HepG2 (cell line): ENCODE data around the gene PIEZO2. TPM values are rescaled to one million over a fixed set of nuclear protein-coding genes. Genes with fewer than 3 reads are reported as not detected.

Experiments used
- ATAC-seq: fragments of 200-7000 bp; cut with Tn5 transposase; 3 replicates; pipeline ENCODE4 v1.9.1; 2020; ENCODE audit warnings: mild to moderate bottlenecking, moderate library complexity
- BruUV-seq: library from RNA; stranded (reverse); fragments of 400-500 nt; replicated peaks from 2 replicates; lab custom pipeline; 2021; lab: Mats Ljungman, UMichigan
- CTCF ChIA-PET: fragments of 300-600 bp; formaldehyde crosslinking; extraction: SDS; loops from one replicate; lab custom pipeline; 2021; ENCODE audit warnings: low total read pairs, inconsistent platforms, low intra/inter-chr PET ratio; lab: Yijun Ruan, JAX
- POLR2A ChIA-PET: fragments of 350-600 bp; sonication (Branson Sonifier 250); formaldehyde crosslinking; loops from one replicate; lab custom pipeline; 2020; ENCODE audit warnings: antibody characterized with exemption, inconsistent platforms; lab: Yijun Ruan, JAX
- DNase-seq: peaks from one replicate; pipeline ENCODE4 v3.0.0-alpha.2; 2015; ENCODE audit warnings: low spot score
- FAIRE-seq: peaks from 3 replicates; lab custom pipeline; 2011; peaks lifted over from hg19 to GRCh38; lab: Jason Lieb, UNC
- H2AFZ ChIP-seq: one replicate; pipeline ENCODE4 v1.6.1; 2011; ENCODE audit warnings: low read length, inconsistent platforms
- H3K27ac ChIP-seq: fragments of 300-600 bp; 3 replicates; pipeline ENCODE4 v1.8.0; 2011; ENCODE audit warnings: mixed run types, mild to moderate bottlenecking, mixed read lengths, low read length, inconsistent platforms; ENCODE audit not compliant: insufficient read depth; ENCODE audit errors: extremely low read length
- H3K27me3 ChIP-seq, 2 experiments: fragments of 200-600 bp in 1 of 2; 2 replicates in 1 of 2; 3 replicates in 1 of 2; pipeline versions ENCODE4 v1.6.0 to v1.8.0; 2011; ENCODE audit warnings: low read length in 2 of 2, mild to moderate bottlenecking in 2 of 2, moderate library complexity in 2 of 2, inconsistent platforms in 1 of 2; ENCODE audit not compliant: insufficient read depth in 2 of 2, control insufficient read depth in 1 of 2
- H3K36me3 ChIP-seq, 2 experiments: fragments of 200-600 bp in 1 of 2; replicated peaks in 1 of 2; 2 replicates in 1 of 2; 3 replicates in 1 of 2; pipeline versions ENCODE4 v1.5.1 to v1.8.0; 2011; ENCODE audit warnings: low read length in 2 of 2, inconsistent platforms in 1 of 2; ENCODE audit not compliant: insufficient read depth in 2 of 2, control insufficient read depth in 1 of 2
- H3K4me1 ChIP-seq: 2 replicates; pipeline ENCODE4 v1.5.1; 2012; ENCODE audit warnings: low read length, inconsistent platforms; ENCODE audit not compliant: insufficient read depth
- H3K4me2 ChIP-seq: 2 replicates; pipeline ENCODE4 v1.6.0; 2011; ENCODE audit warnings: low read depth, low read length, inconsistent platforms
- H3K4me3 ChIP-seq, 3 experiments: fragments of 200-600 bp in 1 of 3; sonication (generic), shearing (Covaris generic) in 1 of 3; replicated peaks in 1 of 3; 2 replicates each; pipeline ENCODE4 v1.5.1; 2011 to 2016; ENCODE audit warnings: low read length in 3 of 3, inconsistent platforms in 2 of 3, low read depth in 2 of 3, mild to moderate bottlenecking in 2 of 3, control low read depth in 1 of 3, mixed read lengths in 1 of 3; ENCODE audit not compliant: insufficient read depth in 1 of 3
- H3K79me2 ChIP-seq: one replicate; pipeline ENCODE4 v1.6.1; 2011; ENCODE audit warnings: low read length, inconsistent platforms; ENCODE audit not compliant: insufficient read depth
- H3K9ac ChIP-seq: 2 replicates; pipeline ENCODE4 v1.6.0; 2011; ENCODE audit warnings: mild to moderate bottlenecking, low read depth, low read length, inconsistent platforms; ENCODE audit not compliant: insufficient read depth
- H3K9me3 ChIP-seq: 2 replicates; pipeline ENCODE4 v1.5.1; 2012; ENCODE audit warnings: mild to moderate bottlenecking, low read length
- H4K20me1 ChIP-seq: 2 replicates; pipeline ENCODE4 v1.6.0; 2011; ENCODE audit warnings: inconsistent platforms, mild to moderate bottlenecking, low read length, moderate library complexity; ENCODE audit not compliant: insufficient read depth
- MAFF ChIP-seq: IDR thresholded peaks from 2 replicates; pipeline ENCODE4 v1.6.1; 2011; ENCODE audit warnings: low read depth, low read length, improper control_type of control experiment
- MAFK ChIP-seq, 2 experiments: IDR thresholded peaks in 1 of 2; conservative IDR thresholded peaks in 1 of 2; 2 replicates each; pipeline ENCODE4 v1.6.1; 2011; ENCODE audit warnings: improper control_type of control experiment in 2 of 2, low read length in 2 of 2
- REPIN1 ChIP-seq: sonication (generic); formaldehyde crosslinking; IDR thresholded peaks from 2 replicates; pipeline ENCODE4 v1.8.0; 2022; ENCODE audit warnings: missing genetic modification reagents, low read depth, mild to moderate bottlenecking, borderline replicate concordance
- SKI ChIP-seq: fragments of 450-650 bp; IDR thresholded peaks from one replicate; pipeline ENCODE4 v1.6.1; 2018; ENCODE audit warnings: mild to moderate bottlenecking; ENCODE audit not compliant: partially characterized antibody
- ZNF605 ChIP-seq: sonication (generic); formaldehyde crosslinking; IDR thresholded peaks from 2 replicates; pipeline ENCODE4 v1.8.0; 2022; ENCODE audit warnings: mild to moderate bottlenecking, missing genetic modification reagents
- ZNF724P ChIP-seq: sonication (generic); formaldehyde crosslinking; IDR thresholded peaks from 2 replicates; pipeline ENCODE4 v1.8.0; 2022; ENCODE audit warnings: missing genetic modification reagents, borderline replicate concordance
- WGBS: methylation state at CpG from one replicate; pipeline ENCODE4 v1.1.6; 2017; ENCODE audit warnings: low lambda C conversion rate; 5-methylcytosine and 5-hydroxymethylcytosine counted together
- in situ Hi-C: cut with HindIII; loops from 2 replicates; pipeline ENCODE4 v1.10.0; 2017; ENCODE audit warnings: low pct_unique_long_range_greater_than_20kb; ENCODE audit not compliant: extremely low pct_ligation_motif_present
- intact Hi-C: fragments of 100-400 bp; cut with micrococcal nuclease; formaldehyde crosslinking; loops from one replicate; pipeline ENCODE4 v1.10.0; 2022; ENCODE audit not compliant: unreplicated experiment
- polyA plus RNA-seq, 8 experiments: library from polyadenylated mRNA; depleted of rRNA in 3 of 8; stranded (reverse) in 7 of 8; unstranded in 1 of 8; fragments of >200 nt; fragmentation: Illumina TruSeq in 4 of 8; extraction: Trizol in 4 of 8; gene quantifications; 2 replicates each; pipeline versions ENCODE4 v1.2.1 to v1.2.3, GENCODE V29; 2011 to 2016; ENCODE audit warnings: low read depth in 4 of 8, missing spikeins in 1 of 8, mixed read lengths in 1 of 8; ENCODE audit not compliant: insufficient read depth in 1 of 8
- total RNA-seq, 5 experiments: library from RNA; depleted of rRNA; stranded (reverse); fragments of >200 nt; fragmentation: Illumina TruSeq; extraction: Trizol; gene quantifications; 2 replicates each; pipeline ENCODE4 v1.2.3, GENCODE V29; 2016; ENCODE audit warnings: low read depth in 1 of 5
- TF ChIP-seq, protein P1 (sequence below): sonication (generic); formaldehyde crosslinking; IDR thresholded peaks from 2 replicates; pipeline ENCODE4 v1.9.0; 2022; ENCODE audit warnings: low read depth, missing genetic modification reagents
- TF ChIP-seq, protein P2 (sequence below): sonication (generic); formaldehyde crosslinking; IDR thresholded peaks from 2 replicates; pipeline ENCODE4 v1.5.0; 2020; ENCODE audit warnings: mild to moderate bottlenecking, missing genetic modification reagents
- TF ChIP-seq, protein P3 (sequence below): sonication (generic); formaldehyde crosslinking; IDR thresholded peaks from 2 replicates; pipeline ENCODE4 v1.4.0; 2020; ENCODE audit warnings: missing genetic modification reagents
- TF ChIP-seq, protein P4 (sequence below): sonication (generic); formaldehyde crosslinking; IDR thresholded peaks from 2 replicates; pipeline ENCODE4 v1.9.0; 2021; ENCODE audit warnings: missing genetic modification reagents, borderline replicate concordance

Gene PIEZO2
- total and polyA plus RNA-seq, 2 of the 13 experiments (the other 11 are each of a cell fraction or from before 2014, with no cell fraction given): 15.2 to 27.2 TPM

DNA sequence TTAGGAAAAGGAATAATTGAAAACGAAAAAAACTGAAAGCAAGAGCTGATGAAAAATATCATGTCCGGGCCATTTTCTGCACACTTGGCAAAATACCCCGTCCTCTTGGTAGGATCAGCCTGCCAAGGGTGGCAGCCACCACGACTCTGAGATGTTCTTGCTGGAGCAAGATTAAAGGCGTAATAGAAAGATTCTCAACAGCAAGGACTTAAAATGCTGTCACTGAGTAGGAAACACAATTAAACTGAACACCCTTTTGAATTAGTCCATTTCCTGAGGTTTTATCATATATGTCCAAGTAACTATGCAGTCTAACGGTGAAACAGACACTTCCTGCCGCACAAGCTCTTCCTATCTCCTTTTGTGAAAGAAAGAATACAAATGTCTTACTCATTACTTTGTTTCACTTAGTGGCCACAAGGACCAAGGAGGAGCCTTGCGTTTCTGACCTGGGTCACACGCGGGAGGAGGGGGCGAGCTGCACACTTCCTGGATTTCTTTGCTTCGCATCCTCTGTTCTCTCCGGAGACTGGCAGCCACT lies 222.7 kb downstream of the PIEZO2 start:
- Histone ChIP-seq H3K9ac (no peak overlapping the region), H3K27ac (no peak overlapping the region), H3K79me2 (no peaks in the 10 kb centered on the region), H2AFZ (no peak overlapping the region), H4K20me1 (no peaks in the 10 kb centered on the region), H3K27me3 (no peaks in the 10 kb centered on the region), H3K4me1 (peaks cover 25% of the 10 kb centered on the region), H3K4me3 (no peak overlapping the region), H3K4me2 (no peak overlapping the region), H3K36me3 (no peaks in the 10 kb centered on the region), H3K9me3 (no peaks in the 10 kb centered on the region)
- ATAC-seq (no peak), FAIRE-seq (no peak), DNase-seq (no peak)
- TF ChIP-seq ZNF724P (CRISPR knock-in tag): no peak
- TF ChIP-seq, protein P1, sequence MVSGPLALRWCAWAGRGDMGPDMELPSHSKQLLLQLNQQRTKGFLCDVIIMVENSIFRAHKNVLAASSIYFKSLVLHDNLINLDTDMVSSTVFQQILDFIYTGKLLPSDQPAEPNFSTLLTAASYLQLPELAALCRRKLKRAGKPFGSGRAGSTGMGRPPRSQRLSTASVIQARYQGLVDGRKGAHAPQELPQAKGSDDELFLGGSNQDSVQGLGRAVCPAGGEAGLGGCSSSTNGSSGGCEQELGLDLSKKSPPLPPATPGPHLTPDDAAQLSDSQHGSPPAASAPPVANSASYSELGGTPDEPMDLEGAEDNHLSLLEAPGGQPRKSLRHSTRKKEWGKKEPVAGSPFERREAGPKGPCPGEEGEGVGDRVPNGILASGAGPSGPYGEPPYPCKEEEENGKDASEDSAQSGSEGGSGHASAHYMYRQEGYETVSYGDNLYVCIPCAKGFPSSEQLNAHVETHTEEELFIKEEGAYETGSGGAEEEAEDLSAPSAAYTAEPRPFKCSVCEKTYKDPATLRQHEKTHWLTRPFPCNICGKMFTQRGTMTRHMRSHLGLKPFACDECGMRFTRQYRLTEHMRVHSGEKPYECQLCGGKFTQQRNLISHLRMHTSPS (CRISPR knock-in tag): no peak
- TF ChIP-seq SKI: no peak
- TF ChIP-seq ZNF605 (CRISPR knock-in tag): no peak
- TF ChIP-seq, protein P2, sequence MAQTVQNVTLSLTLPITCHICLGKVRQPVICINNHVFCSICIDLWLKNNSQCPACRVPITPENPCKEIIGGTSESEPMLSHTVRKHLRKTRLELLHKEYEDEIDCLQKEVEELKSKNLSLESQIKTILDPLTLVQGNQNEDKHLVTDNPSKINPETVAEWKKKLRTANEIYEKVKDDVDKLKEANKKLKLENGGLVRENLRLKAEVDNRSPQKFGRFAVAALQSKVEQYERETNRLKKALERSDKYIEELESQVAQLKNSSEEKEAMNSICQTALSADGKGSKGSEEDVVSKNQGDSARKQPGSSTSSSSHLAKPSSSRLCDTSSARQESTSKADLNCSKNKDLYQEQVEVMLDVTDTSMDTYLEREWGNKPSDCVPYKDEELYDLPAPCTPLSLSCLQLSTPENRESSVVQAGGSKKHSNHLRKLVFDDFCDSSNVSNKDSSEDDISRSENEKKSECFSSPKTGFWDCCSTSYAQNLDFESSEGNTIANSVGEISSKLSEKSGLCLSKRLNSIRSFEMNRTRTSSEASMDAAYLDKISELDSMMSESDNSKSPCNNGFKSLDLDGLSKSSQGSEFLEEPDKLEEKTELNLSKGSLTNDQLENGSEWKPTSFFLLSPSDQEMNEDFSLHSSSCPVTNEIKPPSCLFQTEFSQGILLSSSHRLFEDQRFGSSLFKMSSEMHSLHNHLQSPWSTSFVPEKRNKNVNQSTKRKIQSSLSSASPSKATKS (CRISPR knock-in tag): no peak
- TF ChIP-seq, protein P3, sequence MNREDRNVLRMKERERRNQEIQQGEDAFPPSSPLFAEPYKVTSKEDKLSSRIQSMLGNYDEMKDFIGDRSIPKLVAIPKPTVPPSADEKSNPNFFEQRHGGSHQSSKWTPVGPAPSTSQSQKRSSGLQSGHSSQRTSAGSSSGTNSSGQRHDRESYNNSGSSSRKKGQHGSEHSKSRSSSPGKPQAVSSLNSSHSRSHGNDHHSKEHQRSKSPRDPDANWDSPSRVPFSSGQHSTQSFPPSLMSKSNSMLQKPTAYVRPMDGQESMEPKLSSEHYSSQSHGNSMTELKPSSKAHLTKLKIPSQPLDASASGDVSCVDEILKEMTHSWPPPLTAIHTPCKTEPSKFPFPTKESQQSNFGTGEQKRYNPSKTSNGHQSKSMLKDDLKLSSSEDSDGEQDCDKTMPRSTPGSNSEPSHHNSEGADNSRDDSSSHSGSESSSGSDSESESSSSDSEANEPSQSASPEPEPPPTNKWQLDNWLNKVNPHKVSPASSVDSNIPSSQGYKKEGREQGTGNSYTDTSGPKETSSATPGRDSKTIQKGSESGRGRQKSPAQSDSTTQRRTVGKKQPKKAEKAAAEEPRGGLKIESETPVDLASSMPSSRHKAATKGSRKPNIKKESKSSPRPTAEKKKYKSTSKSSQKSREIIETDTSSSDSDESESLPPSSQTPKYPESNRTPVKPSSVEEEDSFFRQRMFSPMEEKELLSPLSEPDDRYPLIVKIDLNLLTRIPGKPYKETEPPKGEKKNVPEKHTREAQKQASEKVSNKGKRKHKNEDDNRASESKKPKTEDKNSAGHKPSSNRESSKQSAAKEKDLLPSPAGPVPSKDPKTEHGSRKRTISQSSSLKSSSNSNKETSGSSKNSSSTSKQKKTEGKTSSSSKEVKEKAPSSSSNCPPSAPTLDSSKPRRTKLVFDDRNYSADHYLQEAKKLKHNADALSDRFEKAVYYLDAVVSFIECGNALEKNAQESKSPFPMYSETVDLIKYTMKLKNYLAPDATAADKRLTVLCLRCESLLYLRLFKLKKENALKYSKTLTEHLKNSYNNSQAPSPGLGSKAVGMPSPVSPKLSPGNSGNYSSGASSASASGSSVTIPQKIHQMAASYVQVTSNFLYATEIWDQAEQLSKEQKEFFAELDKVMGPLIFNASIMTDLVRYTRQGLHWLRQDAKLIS (CRISPR knock-in tag): no peak
- peak; percentile 70 for TF ChIP-seq MAFF
- TF ChIP-seq, protein P4, sequence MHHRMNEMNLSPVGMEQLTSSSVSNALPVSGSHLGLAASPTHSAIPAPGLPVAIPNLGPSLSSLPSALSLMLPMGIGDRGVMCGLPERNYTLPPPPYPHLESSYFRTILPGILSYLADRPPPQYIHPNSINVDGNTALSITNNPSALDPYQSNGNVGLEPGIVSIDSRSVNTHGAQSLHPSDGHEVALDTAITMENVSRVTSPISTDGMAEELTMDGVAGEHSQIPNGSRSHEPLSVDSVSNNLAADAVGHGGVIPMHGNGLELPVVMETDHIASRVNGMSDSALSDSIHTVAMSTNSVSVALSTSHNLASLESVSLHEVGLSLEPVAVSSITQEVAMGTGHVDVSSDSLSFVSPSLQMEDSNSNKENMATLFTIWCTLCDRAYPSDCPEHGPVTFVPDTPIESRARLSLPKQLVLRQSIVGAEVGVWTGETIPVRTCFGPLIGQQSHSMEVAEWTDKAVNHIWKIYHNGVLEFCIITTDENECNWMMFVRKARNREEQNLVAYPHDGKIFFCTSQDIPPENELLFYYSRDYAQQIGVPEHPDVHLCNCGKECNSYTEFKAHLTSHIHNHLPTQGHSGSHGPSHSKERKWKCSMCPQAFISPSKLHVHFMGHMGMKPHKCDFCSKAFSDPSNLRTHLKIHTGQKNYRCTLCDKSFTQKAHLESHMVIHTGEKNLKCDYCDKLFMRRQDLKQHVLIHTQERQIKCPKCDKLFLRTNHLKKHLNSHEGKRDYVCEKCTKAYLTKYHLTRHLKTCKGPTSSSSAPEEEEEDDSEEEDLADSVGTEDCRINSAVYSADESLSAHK (CRISPR knock-in tag): no peak
- TF ChIP-seq MAFK (conservative IDR thresholded peaks at IDR 0.05 in 1 of 2, IDR thresholded peaks at IDR 0.05 in 1 of 2; ENCODE audit: low read length in 2 of 2): peak; percentile 46 to 71; a peak in 3 of 4 replicates
- TF ChIP-seq REPIN1: no peak
- BruUV-seq: no TSS peak
- intact Hi-C loops: no loop called here
- in situ Hi-C loops: no loop called here
- ChIA-PET POLR2A (no interaction called here), CTCF (no interaction called here)
- 89% methylated on average over 13 of the region's 13 CpGs for WGBS
